PC-3 (cell line): Measurements from ENCODE around the gene PLA2G15. TPM values are rescaled to one million over a fixed set of nuclear protein-coding genes. Genes with fewer than 3 reads are reported as not detected.

ENCODE experiments used
- ATAC-seq: fragments of 200-7000 bp; cut with Tn5 transposase; 2 replicates; pipeline ENCODE4 v1.9.1; 2020; ENCODE audit warnings: mild to moderate bottlenecking, moderate library complexity
- BruUV-seq: library from RNA; stranded (reverse); fragments of 400-500 nt; replicated peaks from 2 replicates; lab custom pipeline; 2021; lab: Mats Ljungman, UMichigan
- CTCF ChIA-PET: fragments of 300-600 bp; sonication (Branson Sonifier 250); formaldehyde crosslinking; loops from one replicate; lab custom pipeline; 2022; ENCODE audit warnings: antibody characterized with exemption; lab: Charles Lee
- POLR2A ChIA-PET: fragments of 300-600 bp; sonication (Branson Sonifier 250); formaldehyde crosslinking; loops from one replicate; lab custom pipeline; 2022; ENCODE audit warnings: antibody characterized with exemption; ENCODE audit not compliant: unreplicated experiment; lab: Charles Lee
- DNase-seq: peaks from one replicate; pipeline ENCODE4 v3.0.0-alpha.2; 2015
- H2AFZ ChIP-seq: fragments of 300-600 bp; sonication (generic); 2 replicates; pipeline ENCODE4 v1.6.0; 2016; ENCODE audit warnings: antibody characterized with exemption, low read length
- H3F3A ChIP-seq: fragments of 300-600 bp; sonication (generic); one replicate; pipeline ENCODE4 v1.6.0; 2017; ENCODE audit warnings: antibody characterized with exemption, low read length, control low read depth, mild to moderate bottlenecking; ENCODE audit not compliant: unreplicated experiment
- H3K27ac ChIP-seq: fragments of 300-600 bp; sonication (generic); 2 replicates; pipeline ENCODE4 v1.5.1; 2016; ENCODE audit warnings: mild to moderate bottlenecking, low read length
- H3K27me3 ChIP-seq: fragments of 300-600 bp; sonication (generic); 2 replicates; pipeline ENCODE4 v1.6.1; 2016; ENCODE audit warnings: low read length, mixed read lengths
- H3K36me3 ChIP-seq: fragments of 300-600 bp; sonication (generic); 2 replicates; pipeline ENCODE4 v1.6.1; 2016; ENCODE audit warnings: low read depth, mixed run types, low read length, mixed read lengths
- H3K4me1 ChIP-seq: fragments of 300-600 bp; sonication (generic); 2 replicates; pipeline ENCODE4 v1.5.1; 2016; ENCODE audit warnings: low read length; ENCODE audit not compliant: insufficient read depth
- H3K4me2 ChIP-seq: fragments of 300-600 bp; sonication (generic); 2 replicates; pipeline ENCODE4 v1.6.0; 2016; ENCODE audit warnings: low read length
- H3K4me3 ChIP-seq: fragments of 300-600 bp; sonication (generic); 2 replicates; pipeline ENCODE4 v1.5.1; 2016; ENCODE audit warnings: mild to moderate bottlenecking, low read length, mixed read lengths
- H3K79me2 ChIP-seq: fragments of 300-600 bp; sonication (generic); 2 replicates; pipeline ENCODE4 v1.6.1; 2017; ENCODE audit warnings: low read length, mixed read lengths
- H3K9ac ChIP-seq: fragments of 300-600 bp; sonication (generic); 2 replicates; pipeline ENCODE4 v1.6.0; 2016; ENCODE audit warnings: mild to moderate bottlenecking, low read length
- H3K9me2 ChIP-seq: fragments of 300-600 bp; sonication (generic); replicated peaks from 2 replicates; pipeline ENCODE4 v1.6.1; 2016; ENCODE audit warnings: mixed run types, low read length, mixed read lengths
- H3K9me3 ChIP-seq: fragments of 300-600 bp; sonication (generic); 2 replicates; pipeline ENCODE4 v1.6.1; 2016; ENCODE audit warnings: low read length, mixed read lengths
- H4K20me1 ChIP-seq: fragments of 300-600 bp; sonication (generic); 2 replicates; pipeline ENCODE4 v1.6.1; 2016; ENCODE audit warnings: low read length, mixed read lengths
- CTCF ChIP-seq: fragments of 300-600 bp; sonication (generic); conservative IDR thresholded peaks from 2 replicates; pipeline ENCODE4 v1.5.1; 2017; ENCODE audit warnings: antibody characterized with exemption, low read depth, mild to moderate bottlenecking, low read length
- EZH2 ChIP-seq: fragments of 300-600 bp; sonication (generic); IDR thresholded peaks from one replicate; pipeline ENCODE4 v1.6.1; 2017; ENCODE audit warnings: antibody characterized with exemption, mild to moderate bottlenecking, low read length; ENCODE audit not compliant: unreplicated experiment
- EZH2phosphoT487 ChIP-seq: fragments of 300-600 bp; sonication (generic); IDR thresholded peaks from 2 replicates; pipeline ENCODE4 v1.6.1; 2018; ENCODE audit warnings: mild to moderate bottlenecking, antibody characterized with exemption, low read length, borderline replicate concordance
- intact Hi-C: fragments of 100-400 bp; cut with micrococcal nuclease; formaldehyde crosslinking; loops from 2 replicates; pipeline ENCODE4 v1.9.0; 2023
- total RNA-seq: library from RNA; depleted of rRNA; stranded (reverse); fragments of >200 nt; gene quantifications from 2 replicates; pipeline ENCODE4 v1.2.3, GENCODE V29; 2014

Gene PLA2G15
- total RNA-seq, 1 experiment from 2014 or later = 16.4 TPM

DNA sequence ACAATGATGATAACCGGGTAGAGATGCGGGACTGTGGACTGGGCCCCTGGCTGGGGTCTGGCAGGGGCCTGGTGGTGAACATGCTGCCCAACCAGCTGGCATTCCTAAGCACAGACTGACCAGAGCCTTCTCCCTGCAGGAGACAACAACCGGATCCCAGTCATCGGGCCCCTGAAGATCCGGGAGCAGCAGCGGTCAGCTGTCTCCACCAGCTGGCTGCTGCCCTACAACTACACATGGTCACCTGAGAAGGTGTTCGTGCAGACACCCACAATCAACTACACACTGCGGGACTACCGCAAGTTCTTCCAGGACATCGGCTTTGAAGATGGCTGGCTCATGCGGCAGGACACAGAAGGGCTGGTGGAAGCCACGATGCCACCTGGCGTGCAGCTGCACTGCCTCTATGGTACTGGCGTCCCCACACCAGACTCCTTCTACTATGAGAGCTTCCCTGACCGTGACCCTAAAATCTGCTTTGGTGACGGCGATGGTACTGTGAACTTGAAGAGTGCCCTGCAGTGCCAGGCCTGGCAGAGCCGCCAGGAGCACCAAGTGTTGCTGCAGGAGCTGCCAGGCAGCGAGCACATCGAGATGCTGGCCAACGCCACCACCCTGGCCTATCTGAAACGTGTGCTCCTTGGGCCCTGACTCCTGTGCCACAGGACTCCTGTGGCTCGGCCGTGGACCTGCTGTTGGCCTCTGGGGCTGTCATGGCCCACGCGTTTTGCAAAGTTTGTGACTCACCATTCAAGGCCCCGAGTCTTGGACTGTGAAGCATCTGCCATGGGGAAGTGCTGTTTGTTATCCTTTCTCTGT is 14.0 kb downstream of the PLA2G15 start:
- Histone ChIP-seq H3K9ac (no peak overlapping the region), H2AFZ (no peak overlapping the region), H3K27me3 (no peaks in the 10 kb centered on the region), H3K4me2 (no peak overlapping the region), H3K9me2 (no peaks in the 10 kb centered on the region), H3K4me3 (no peak overlapping the region), H3K36me3 (no peaks in the 10 kb centered on the region; the same call in 1 of the 2 replicates), H3K79me2 (no peaks in the 10 kb centered on the region), H3K27ac (no peak overlapping the region), H3F3A (peaks cover 4% of the 10 kb centered on the region), H3K9me3 (no peaks in the 10 kb centered on the region), H3K4me1 (peaks cover 25% of the 10 kb centered on the region), H4K20me1 (no peaks in the 10 kb centered on the region)
- intact Hi-C loops = no loop called here
- no peak for DNase-seq
- CTCF ChIA-PET = no interaction called here
- ATAC-seq = no peak
- no peak for TF ChIP-seq CTCF
- TF ChIP-seq EZH2phosphoT487 = no peak
- no peak for TF ChIP-seq EZH2
- no TSS peak for BruUV-seq
- POLR2A ChIA-PET = no interaction called here

GRCh38 chr16:68263559-68264127 is 18.5 kb downstream of the PLA2G15 start:
- ATAC-seq (no peak), DNase-seq (no peak)
- Histone ChIP-seq H3K36me3 (no peaks in the 10 kb centered on the region; the same call in 1 of the 2 replicates), H3F3A (no peaks in the 10 kb centered on the region), H3K9me2 (no peaks in the 10 kb centered on the region), H3K9me3 (no peaks in the 10 kb centered on the region), H3K27me3 (no peaks in the 10 kb centered on the region), H3K27ac (peak overlapping the region; percentile 63), H3K4me3 (peak overlapping the region; percentile 92), H2AFZ (peak overlapping the region; percentile 84), H3K79me2 (peaks cover 42% of the 10 kb centered on the region), H4K20me1 (no peaks in the 10 kb centered on the region), H3K9ac (peak overlapping the region; percentile 86), H3K4me1 (peaks cover 14% of the 10 kb centered on the region; the same call in 1 of the 2 replicates), H3K4me2 (peak overlapping the region; percentile 87)
- TF ChIP-seq EZH2phosphoT487 (no peak), CTCF (no peak)
- no TSS peak for BruUV-seq
- ChIA-PET CTCF (interaction anchor here (0.8 to 1.4 kb wide), 5 partner anchors 24 to 61 kb away, joined by 3 to 7 read pairs (median 4); partner anchors contain the start of genes PRMT7 and SLC7A6OS), POLR2A (interaction anchor here (0.6 to 1.9 kb wide), 5 partner anchors 21 to 1638 kb away, joined by 4 to 10 read pairs (median 4); partner anchors contain the start of genes PRMT7 and SLC7A6OS)
- intact Hi-C loops = no loop called here
